ENCODE results near the gene TAF15.

DNA sequence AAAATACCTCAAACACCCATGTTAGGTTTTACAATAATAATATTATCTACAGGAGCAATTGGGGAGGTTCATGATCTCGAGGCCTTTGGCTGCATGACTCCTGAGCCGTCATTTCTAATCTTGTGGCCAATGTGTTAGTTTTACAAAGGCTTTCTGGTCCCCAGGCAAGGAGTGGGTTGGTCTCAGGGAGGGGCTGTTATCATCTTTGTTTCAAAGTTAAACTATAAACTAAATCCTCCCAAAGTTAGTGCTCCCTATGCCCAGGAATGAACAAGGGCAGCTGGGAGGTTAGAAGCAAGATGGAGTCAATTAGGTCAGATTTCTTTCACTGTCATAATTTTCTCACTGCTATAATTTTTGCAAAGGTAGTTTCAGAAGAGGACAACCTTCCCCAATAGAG lies 80.0 kb downstream of the TAF15 start:
- TF ChIP-seq, protein P1, sequence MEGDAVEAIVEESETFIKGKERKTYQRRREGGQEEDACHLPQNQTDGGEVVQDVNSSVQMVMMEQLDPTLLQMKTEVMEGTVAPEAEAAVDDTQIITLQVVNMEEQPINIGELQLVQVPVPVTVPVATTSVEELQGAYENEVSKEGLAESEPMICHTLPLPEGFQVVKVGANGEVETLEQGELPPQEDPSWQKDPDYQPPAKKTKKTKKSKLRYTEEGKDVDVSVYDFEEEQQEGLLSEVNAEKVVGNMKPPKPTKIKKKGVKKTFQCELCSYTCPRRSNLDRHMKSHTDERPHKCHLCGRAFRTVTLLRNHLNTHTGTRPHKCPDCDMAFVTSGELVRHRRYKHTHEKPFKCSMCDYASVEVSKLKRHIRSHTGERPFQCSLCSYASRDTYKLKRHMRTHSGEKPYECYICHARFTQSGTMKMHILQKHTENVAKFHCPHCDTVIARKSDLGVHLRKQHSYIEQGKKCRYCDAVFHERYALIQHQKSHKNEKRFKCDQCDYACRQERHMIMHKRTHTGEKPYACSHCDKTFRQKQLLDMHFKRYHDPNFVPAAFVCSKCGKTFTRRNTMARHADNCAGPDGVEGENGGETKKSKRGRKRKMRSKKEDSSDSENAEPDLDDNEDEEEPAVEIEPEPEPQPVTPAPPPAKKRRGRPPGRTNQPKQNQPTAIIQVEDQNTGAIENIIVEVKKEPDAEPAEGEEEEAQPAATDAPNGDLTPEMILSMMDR (IDR thresholded peaks at IDR 0.05), result no peak
- TF ChIP-seq EP300 (IDR thresholded peaks at IDR 0.05), result no peak

All from tibial nerve (tissue), 4 donors.